ENCODE measurements around the gene UBLCP1. TPM values are rescaled to one million over a fixed set of nuclear protein-coding genes. Genes with fewer than 3 reads are reported as not detected.

Gene UBLCP1
- total and polyA plus RNA-seq, 2 of the 13 experiments (the other 11 are each of a cell fraction or from before 2014, with no cell fraction given) = 6.5 to 12.6 TPM

- 22% methylated on average over 5 of the region's 5 CpGs for WGBS (ENCODE audit: low lambda C conversion rate)
- Histone ChIP-seq H3K9me3 (ENCODE audit: low read length) (peaks cover 8% of the 10 kb centered on the region; the same call in 1 of the 2 replicates), H3K79me2 (ENCODE audit: insufficient read depth, low read length) (no peaks in the 10 kb centered on the region), H3K36me3 (replicated peaks in 1 of 2; ENCODE audit: control insufficient read depth in 1 of 2, insufficient read depth in 2 of 2, low read length in 2 of 2) (no peaks in the 10 kb centered on the region), H3K4me2 (ENCODE audit: low read depth, low read length) (no peak overlapping the region), H3K27me3 (ENCODE audit: control insufficient read depth in 1 of 2, insufficient read depth in 2 of 2, low read length in 2 of 2) (peaks cover under 1 to 19% of the 10 kb centered on the region in 2 experiments; a peak in 2 of 5 replicates), H3K27ac (ENCODE audit: extremely low read length, insufficient read depth, low read length) (no peak overlapping the region), H2AFZ (ENCODE audit: low read length) (no peak overlapping the region), H3K4me3 (replicated peaks in 1 of 3; ENCODE audit: insufficient read depth in 1 of 3, low read depth in 2 of 3, low read length in 3 of 3) (no peak overlapping the region), H3K9ac (ENCODE audit: insufficient read depth, low read depth, low read length) (no peak overlapping the region), H4K20me1 (ENCODE audit: insufficient read depth, low read length) (no peaks in the 10 kb centered on the region), H3K4me1 (ENCODE audit: insufficient read depth, low read length) (peaks cover 6% of the 10 kb centered on the region; the same call in 1 of the 2 replicates)
- intact Hi-C loops (cut with micrococcal nuclease; ENCODE audit: unreplicated experiment) (no loop called here), in situ Hi-C loops (cut with HindIII; ENCODE audit: extremely low pct_ligation_motif_present, low pct_unique_long_range_greater_than_20kb) (no loop called here)
- FAIRE-seq (no peak), DNase-seq (ENCODE audit: low spot score) (no peak), ATAC-seq (no peak)
- POLR2A ChIA-PET = no interaction called here
- CTCF ChIA-PET (ENCODE audit: low intra/inter-chr PET ratio, low total read pairs) = no interaction called here
- BruUV-seq (replicated peaks) = no TSS peak
- no peak for TF ChIP-seq U2AF1 (optimal IDR thresholded peaks at IDR 0.05; ENCODE audit: low read depth, low read length)
- no peak for TF ChIP-seq AHDC1 (CRISPR knock-in tag; IDR thresholded peaks at IDR 0.05; ENCODE audit: borderline replicate concordance)
- TF ChIP-seq ATF1 (CRISPR knock-in tag; IDR thresholded peaks at IDR 0.05) = no peak
- TF ChIP-seq MTF1 (CRISPR knock-in tag; IDR thresholded peaks at IDR 0.05) = no peak
- no peak for TF ChIP-seq ZSCAN21 (CRISPR knock-in tag; IDR thresholded peaks at IDR 0.05; ENCODE audit: borderline replicate concordance)
- TF ChIP-seq, protein P1, sequence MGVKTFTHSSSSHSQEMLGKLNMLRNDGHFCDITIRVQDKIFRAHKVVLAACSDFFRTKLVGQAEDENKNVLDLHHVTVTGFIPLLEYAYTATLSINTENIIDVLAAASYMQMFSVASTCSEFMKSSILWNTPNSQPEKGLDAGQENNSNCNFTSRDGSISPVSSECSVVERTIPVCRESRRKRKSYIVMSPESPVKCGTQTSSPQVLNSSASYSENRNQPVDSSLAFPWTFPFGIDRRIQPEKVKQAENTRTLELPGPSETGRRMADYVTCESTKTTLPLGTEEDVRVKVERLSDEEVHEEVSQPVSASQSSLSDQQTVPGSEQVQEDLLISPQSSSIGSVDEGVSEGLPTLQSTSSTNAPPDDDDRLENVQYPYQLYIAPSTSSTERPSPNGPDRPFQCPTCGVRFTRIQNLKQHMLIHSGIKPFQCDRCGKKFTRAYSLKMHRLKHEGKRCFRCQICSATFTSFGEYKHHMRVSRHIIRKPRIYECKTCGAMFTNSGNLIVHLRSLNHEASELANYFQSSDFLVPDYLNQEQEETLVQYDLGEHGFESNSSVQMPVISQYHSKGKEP (CRISPR knock-in tag; IDR thresholded peaks at IDR 0.05) = no peak
- TF ChIP-seq KDM5A (IDR thresholded peaks at IDR 0.05; ENCODE audit: borderline replicate concordance, low read length) = no peak
- TF ChIP-seq, protein P2, sequence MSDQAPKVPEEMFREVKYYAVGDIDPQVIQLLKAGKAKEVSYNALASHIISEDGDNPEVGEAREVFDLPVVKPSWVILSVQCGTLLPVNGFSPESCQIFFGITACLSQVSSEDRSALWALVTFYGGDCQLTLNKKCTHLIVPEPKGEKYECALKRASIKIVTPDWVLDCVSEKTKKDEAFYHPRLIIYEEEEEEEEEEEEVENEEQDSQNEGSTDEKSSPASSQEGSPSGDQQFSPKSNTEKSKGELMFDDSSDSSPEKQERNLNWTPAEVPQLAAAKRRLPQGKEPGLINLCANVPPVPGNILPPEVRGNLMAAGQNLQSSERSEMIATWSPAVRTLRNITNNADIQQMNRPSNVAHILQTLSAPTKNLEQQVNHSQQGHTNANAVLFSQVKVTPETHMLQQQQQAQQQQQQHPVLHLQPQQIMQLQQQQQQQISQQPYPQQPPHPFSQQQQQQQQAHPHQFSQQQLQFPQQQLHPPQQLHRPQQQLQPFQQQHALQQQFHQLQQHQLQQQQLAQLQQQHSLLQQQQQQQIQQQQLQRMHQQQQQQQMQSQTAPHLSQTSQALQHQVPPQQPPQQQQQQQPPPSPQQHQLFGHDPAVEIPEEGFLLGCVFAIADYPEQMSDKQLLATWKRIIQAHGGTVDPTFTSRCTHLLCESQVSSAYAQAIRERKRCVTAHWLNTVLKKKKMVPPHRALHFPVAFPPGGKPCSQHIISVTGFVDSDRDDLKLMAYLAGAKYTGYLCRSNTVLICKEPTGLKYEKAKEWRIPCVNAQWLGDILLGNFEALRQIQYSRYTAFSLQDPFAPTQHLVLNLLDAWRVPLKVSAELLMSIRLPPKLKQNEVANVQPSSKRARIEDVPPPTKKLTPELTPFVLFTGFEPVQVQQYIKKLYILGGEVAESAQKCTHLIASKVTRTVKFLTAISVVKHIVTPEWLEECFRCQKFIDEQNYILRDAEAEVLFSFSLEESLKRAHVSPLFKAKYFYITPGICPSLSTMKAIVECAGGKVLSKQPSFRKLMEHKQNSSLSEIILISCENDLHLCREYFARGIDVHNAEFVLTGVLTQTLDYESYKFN (CRISPR knock-in tag; conservative IDR thresholded peaks at IDR 0.05) = no peak
Observed at GRCh38 chr5:159304961-159305595, 42.0 kb downstream of the UBLCP1 start.
